ENCODE measurements around the gene S100A10.

GRCh38 chr1:152001631-152002584 is 8.2 kb upstream of the S100A10 start:
- TF ChIP-seq GATA2 (IDR thresholded peaks at IDR 0.05; ENCODE audit: low read depth, low read length) (no peak), GATA3 (IDR thresholded peaks at IDR 0.05; ENCODE audit: low read depth, low read length) (no peak)
